Measurements from ENCODE around the gene GBP4.

The GBP4 gene

DNA sequence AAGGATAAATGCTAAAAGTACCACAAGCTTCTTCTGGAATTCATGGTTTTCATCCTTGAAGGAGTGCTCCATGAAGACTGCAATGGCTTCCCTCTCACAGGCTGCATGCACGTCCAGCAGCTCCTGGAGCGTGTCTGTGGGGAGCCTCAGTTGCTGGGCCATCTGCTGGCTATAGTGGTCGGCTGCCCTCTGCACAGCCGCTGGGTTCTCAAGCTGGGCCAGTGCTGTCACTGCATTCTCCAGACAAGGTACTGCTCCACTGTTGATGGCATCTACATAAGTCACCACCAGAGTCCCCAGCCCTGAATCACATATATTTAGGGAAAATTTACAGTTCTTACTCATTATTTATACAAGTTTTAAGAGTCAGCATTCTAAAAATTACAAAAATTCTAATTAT, 8.7 kb downstream of the GBP4 start:
- TF ChIP-seq, protein P1, sequence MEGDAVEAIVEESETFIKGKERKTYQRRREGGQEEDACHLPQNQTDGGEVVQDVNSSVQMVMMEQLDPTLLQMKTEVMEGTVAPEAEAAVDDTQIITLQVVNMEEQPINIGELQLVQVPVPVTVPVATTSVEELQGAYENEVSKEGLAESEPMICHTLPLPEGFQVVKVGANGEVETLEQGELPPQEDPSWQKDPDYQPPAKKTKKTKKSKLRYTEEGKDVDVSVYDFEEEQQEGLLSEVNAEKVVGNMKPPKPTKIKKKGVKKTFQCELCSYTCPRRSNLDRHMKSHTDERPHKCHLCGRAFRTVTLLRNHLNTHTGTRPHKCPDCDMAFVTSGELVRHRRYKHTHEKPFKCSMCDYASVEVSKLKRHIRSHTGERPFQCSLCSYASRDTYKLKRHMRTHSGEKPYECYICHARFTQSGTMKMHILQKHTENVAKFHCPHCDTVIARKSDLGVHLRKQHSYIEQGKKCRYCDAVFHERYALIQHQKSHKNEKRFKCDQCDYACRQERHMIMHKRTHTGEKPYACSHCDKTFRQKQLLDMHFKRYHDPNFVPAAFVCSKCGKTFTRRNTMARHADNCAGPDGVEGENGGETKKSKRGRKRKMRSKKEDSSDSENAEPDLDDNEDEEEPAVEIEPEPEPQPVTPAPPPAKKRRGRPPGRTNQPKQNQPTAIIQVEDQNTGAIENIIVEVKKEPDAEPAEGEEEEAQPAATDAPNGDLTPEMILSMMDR (IDR thresholded peaks at IDR 0.05) = no peak
- no peak for TF ChIP-seq ZFX (IDR thresholded peaks at IDR 0.05; ENCODE audit: borderline replicate concordance)

DNA sequence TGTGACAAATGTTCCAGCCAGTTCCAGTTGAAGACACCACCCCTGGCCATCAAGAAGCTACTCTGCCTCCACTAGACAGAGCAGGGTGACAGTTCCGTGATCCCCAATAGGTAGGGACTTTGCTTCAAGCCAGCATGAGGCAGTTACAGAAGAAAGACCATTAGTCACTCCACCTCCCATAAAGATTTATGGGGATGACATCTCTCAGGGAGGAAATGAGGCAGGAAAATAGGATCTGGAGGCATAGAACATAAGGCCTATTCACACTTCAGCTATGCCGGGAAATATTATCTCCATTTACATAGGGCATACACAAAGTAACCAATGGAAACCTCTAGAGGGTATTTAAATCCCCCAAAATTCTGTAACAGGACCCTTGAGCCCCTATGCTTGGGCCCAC, 19.4 kb downstream of the GBP4 start:
- TF ChIP-seq, protein P1 (IDR thresholded peaks at IDR 0.05) = no peak
- no peak for TF ChIP-seq ZFX (IDR thresholded peaks at IDR 0.05; ENCODE audit: borderline replicate concordance)
- no peak overlapping the region for H3K27ac ChIP-seq

More for the DNA sequence above, 8.7 kb downstream of the GBP4 start:
- H3K27ac ChIP-seq = no peak overlapping the region

DNA sequence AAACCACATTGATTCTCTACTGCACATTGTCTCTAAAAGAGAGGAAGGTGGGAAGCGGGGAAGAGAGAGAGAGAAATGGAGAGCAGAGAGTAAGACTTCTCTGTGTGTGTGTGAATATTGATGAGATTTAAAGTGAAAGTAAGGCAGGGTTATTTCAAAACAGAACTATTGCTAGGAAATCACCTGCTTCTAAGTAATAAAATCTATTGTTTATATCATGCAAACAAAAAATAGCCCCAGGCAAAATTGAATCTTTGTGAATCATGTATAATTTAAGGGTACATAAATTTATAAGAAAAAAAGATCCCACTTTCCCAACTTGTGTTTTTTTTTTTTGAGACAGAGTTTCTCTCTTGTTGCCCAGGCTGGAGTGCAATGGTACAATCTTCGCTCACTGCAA, 21.8 kb downstream of the GBP4 start:
- TF ChIP-seq, protein P1 (IDR thresholded peaks at IDR 0.05) = no peak
- TF ChIP-seq ZFX (IDR thresholded peaks at IDR 0.05; ENCODE audit: borderline replicate concordance) = no peak
- no peak overlapping the region for H3K27ac ChIP-seq

DNA sequence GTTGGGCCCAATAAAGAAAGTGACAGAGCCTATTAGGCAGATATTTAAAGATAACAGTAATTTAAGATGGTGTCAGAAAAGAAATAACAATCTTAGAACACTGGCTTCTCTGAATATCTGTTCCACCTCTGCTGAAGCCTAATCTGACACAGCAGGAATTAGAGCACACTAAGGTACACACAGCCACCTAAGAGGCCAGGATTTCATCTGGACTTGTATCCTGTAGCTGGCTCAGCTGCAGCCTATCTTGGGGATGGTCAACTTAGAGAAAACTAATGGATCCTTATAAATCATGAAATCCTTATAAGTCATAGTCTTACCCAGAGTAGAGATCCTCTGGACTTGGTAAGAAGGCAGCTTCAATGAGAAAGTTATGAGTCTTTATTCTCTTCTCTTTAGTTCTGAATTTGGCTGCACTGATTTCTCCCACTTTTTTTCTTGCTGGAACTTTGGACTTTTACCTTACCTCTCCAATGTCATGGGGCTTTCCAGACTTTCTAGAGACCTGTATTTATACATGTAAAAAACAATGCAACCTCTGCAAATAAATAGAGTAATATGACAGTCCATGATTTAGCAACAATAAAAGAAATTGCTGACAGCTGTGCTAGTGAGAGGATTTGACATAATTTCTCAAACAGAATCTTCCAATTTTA, 23.0 kb downstream of the GBP4 start, which contains the start of gene GBP7:
Gene GBP7 (minus strand): TSS at position 403 of the 656 bp plus-strand sequence. CDS start 4,068 bp downstream, outside the sequence.
- TF ChIP-seq ZFX (IDR thresholded peaks at IDR 0.05; ENCODE audit: borderline replicate concordance) = no peak
- TF ChIP-seq, protein P1 (IDR thresholded peaks at IDR 0.05) = no peak
- H3K27ac ChIP-seq = no peak within 1 kb of the TSS

DNA sequence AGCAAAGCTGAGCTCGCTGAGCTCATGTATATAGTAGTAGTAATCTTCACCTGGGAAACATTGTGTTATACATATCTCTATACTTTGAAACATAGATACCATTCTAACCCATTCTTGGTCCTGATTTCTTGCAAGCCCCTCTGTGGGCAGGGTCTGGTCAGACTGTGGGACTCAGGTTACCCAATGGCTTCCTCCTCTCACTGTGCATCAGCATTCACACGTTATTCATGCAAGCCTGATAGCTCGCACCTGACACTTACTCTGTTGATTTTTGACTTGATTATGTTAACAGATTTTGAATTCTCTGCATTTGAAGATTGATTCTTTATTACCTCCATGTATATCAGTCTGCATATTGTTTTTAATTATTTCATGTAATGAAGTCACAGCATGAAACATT, 24.3 kb downstream of the GBP4 start:
- no peak overlapping the region for H3K27ac ChIP-seq
- no peak for TF ChIP-seq ZFX (IDR thresholded peaks at IDR 0.05; ENCODE audit: borderline replicate concordance)
- TF ChIP-seq, protein P1 (IDR thresholded peaks at IDR 0.05) = no peak

DNA sequence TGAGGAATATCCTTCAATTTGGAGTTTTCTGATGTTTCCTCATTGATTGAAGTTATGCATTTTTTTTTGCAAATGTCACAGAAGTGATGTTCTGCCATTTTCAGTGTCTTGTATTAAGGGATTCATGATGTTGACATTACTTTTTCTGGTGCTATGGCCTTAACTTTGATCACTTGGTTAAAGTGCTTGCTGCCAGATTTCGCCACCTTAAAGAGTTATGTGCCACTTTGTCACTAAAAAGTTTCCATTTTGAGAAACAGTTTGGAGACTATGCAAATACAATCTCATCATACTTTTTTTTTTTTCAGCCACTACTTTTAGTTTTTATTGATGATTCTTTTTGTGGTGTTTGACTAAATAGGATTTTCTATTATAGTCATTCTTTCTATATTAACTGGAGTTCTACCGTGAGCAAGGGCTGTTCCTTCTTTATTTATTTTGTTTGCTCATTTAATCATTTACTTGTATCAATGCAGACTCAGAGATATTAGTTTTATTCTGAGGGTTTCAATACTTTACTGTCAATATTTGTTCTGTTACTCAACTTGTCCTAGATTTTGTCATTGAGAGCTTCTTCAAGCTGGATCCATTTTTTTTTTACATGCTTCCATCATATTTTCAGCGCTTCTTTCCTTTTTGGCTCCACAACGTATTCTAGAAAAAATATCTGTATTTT, 26.1 kb downstream of the GBP4 start:
- TF ChIP-seq, protein P1 (IDR thresholded peaks at IDR 0.05) = no peak
- TF ChIP-seq ZFX (IDR thresholded peaks at IDR 0.05; ENCODE audit: borderline replicate concordance) = no peak
- no peak overlapping the region for H3K27ac ChIP-seq

DNA sequence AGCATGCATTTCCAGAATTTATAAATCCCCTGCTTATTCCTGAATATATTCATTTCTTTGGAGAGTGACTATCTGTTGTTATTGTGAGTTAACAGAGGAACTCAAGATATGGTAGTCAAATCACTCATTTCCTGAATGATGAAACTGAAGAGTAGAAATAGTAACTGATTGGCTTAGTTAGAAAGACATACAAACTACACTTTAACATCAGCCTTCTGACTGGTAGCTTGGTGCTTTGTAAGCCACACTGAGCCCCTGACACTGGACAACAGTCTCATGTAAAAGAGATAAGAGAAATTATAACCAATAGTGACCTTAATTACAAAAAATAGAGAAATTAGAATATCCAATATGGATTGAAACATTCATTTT, 27.7 kb downstream of the GBP4 start:
- no peak overlapping the region for H3K27ac ChIP-seq
- TF ChIP-seq, protein P1 (IDR thresholded peaks at IDR 0.05) = no peak
- TF ChIP-seq ZFX (IDR thresholded peaks at IDR 0.05; ENCODE audit: borderline replicate concordance) = no peak

All from 22Rv1 (cell line).